Sigmoid colon (tissue), 4 donors: ENCODE results near the gene GPR15LG.
"Not testable (repeated sequence)": the region's sequence is repeated elsewhere in the genome, so short reads cannot be mapped to it uniquely, and the experiment has no call there.

Experiments
- EP300 ChIP-seq, 4 donors: sonication (generic); formaldehyde crosslinking; IDR thresholded peaks; one replicate each; pipeline ENCODE4 v1.6.1; 2017; ENCODE audit warnings: antibody characterized with exemption in 4 of 4
- POLR2AphosphoS5 ChIP-seq, 4 donors: sonication (generic); formaldehyde crosslinking; IDR thresholded peaks; one replicate each; pipeline ENCODE4 v1.6.1; 2017; ENCODE audit warnings: antibody characterized with exemption in 4 of 4
- TF ChIP-seq, protein P1 (sequence below), 4 experiments: fragments of 450-650 bp in 3 of 4; fragments of 200-600 bp in 1 of 4; IDR thresholded peaks; one replicate each; pipeline ENCODE4 v1.5.1; 2016 to 2019; ENCODE audit warnings: antibody characterized with exemption in 4 of 4, mild to moderate bottlenecking in 3 of 4, moderate library complexity in 2 of 4

DNA sequence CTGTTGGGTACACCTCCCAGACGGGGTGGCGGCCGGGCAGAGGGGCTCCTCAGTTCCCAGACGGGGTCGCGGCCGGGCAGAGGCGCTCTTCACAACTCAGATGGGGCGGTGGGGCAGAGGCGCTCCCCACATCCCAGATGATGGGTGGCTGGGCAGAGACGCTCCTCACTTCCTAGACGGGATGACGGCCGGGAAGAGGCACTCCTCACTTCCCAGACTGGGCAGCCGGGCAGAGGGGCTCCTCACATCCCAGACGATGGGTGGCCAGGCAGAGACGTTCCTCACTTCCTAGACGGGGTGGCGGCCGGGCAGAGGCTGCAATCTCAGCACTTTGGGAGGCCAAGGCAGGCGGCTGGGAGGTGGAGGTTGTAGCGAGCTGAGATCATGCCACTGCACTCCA, 6.8 kb downstream of the GPR15LG start:
- TF ChIP-seq, protein P1, sequence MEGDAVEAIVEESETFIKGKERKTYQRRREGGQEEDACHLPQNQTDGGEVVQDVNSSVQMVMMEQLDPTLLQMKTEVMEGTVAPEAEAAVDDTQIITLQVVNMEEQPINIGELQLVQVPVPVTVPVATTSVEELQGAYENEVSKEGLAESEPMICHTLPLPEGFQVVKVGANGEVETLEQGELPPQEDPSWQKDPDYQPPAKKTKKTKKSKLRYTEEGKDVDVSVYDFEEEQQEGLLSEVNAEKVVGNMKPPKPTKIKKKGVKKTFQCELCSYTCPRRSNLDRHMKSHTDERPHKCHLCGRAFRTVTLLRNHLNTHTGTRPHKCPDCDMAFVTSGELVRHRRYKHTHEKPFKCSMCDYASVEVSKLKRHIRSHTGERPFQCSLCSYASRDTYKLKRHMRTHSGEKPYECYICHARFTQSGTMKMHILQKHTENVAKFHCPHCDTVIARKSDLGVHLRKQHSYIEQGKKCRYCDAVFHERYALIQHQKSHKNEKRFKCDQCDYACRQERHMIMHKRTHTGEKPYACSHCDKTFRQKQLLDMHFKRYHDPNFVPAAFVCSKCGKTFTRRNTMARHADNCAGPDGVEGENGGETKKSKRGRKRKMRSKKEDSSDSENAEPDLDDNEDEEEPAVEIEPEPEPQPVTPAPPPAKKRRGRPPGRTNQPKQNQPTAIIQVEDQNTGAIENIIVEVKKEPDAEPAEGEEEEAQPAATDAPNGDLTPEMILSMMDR (IDR thresholded peaks at IDR 0.05): not testable (repeated sequence)
- TF ChIP-seq POLR2AphosphoS5, EP300 (IDR thresholded peaks at IDR 0.05): not testable (repeated sequence)
